ENCODE results near the gene DNMBP. TPM values are rescaled to one million over a fixed set of nuclear protein-coding genes. Genes with fewer than 3 reads are reported as not detected.

The DNMBP gene
- total and polyA plus RNA-seq, 11 donors, result 3.9 to 11.5 (median 6.6) TPM

DNA sequence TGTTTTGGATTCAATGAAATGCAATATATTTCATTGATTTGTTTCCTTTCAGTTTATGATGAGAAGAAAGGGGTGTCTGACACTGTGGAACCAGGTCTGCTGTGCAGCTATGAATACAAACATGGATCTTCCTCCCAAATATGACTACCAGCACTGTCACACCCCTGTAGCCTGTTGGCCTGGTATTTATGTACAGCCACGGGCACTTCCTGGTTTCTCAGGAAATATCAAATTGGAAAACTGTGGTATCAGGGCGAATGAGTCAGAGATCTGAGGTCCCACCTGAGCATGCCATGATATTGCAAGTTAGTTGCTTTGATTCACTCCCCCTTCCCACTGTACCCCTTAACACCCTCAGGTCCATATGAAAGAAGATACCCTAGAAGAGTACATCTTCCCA lies 87.8 kb downstream of the DNMBP start:
- TF ChIP-seq, protein P1, sequence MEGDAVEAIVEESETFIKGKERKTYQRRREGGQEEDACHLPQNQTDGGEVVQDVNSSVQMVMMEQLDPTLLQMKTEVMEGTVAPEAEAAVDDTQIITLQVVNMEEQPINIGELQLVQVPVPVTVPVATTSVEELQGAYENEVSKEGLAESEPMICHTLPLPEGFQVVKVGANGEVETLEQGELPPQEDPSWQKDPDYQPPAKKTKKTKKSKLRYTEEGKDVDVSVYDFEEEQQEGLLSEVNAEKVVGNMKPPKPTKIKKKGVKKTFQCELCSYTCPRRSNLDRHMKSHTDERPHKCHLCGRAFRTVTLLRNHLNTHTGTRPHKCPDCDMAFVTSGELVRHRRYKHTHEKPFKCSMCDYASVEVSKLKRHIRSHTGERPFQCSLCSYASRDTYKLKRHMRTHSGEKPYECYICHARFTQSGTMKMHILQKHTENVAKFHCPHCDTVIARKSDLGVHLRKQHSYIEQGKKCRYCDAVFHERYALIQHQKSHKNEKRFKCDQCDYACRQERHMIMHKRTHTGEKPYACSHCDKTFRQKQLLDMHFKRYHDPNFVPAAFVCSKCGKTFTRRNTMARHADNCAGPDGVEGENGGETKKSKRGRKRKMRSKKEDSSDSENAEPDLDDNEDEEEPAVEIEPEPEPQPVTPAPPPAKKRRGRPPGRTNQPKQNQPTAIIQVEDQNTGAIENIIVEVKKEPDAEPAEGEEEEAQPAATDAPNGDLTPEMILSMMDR (IDR thresholded peaks at IDR 0.05), result no peak
- no peak for TF ChIP-seq POLR2A (IDR thresholded peaks at IDR 0.05)
- H3K27ac ChIP-seq, result no peak overlapping the region
- no peak for ATAC-seq
- H3K4me3 ChIP-seq, result no peak overlapping the region
- H3K27me3 ChIP-seq, result no peaks in the 10 kb centered on the region
- peaks cover 3 to 38% (median 19%) of the 10 kb centered on the region in 12 donors for H3K4me1 ChIP-seq
- no peaks in the 10 kb centered on the region for H3K36me3 ChIP-seq
- no peak for DNase-seq
- 71 to 95% (median 80%) methylated on average over 2 of the region's 2 CpGs for WGBS, 4 donors
- no peaks in the 10 kb centered on the region for H3K9me3 ChIP-seq
- intact Hi-C loops (cut with DNase I), result loop anchor here in 1 of 10 donors (5.0 kb wide), 1 partner anchor 85 kb away; the partner anchor contains the start of gene DNMBP

GRCh38 chr10:99920901-99921300 lies 88.8 kb downstream of the DNMBP start:
- WGBS, 4 donors, result 86 to 94% (median 90%) methylated on average over 4 of the region's 4 CpGs
- ATAC-seq, result peak in 2 of 4 donors; percentile 20 to 31

DNA sequence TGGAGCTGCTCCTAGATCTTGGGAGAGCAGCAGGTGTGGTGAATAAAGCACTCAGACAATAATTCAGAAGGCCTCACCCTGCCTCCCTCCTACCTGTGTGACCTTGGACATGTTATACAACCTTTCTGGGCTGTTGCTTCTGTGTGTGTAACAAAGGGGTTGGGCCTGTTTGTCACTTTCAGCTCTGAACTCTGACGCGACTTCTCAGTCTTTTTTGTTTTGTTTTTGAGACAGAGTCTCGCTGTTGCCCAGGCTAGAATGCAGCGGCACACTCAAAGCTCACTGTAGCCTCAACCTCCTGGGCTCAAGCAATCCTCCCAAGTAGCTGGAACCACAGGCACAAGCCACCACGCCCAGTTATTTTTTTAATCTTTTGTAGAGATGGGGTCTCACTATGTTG lies 89.3 kb downstream of the DNMBP start:
- Histone ChIP-seq H3K4me3 (no peak overlapping the region), H3K4me1 (peaks cover 0 to 27% (median 12%) of the 10 kb centered on the region in 12 donors), H3K27me3 (no peaks in the 10 kb centered on the region), H3K27ac (no peak overlapping the region), H3K36me3 (peaks cover 0 to 2% (median 0%) of the 10 kb centered on the region in 9 donors), H3K9me3 (no peaks in the 10 kb centered on the region)
- intact Hi-C loops (cut with DNase I), result loop anchor here in 1 of 10 donors (5.0 kb wide), 1 partner anchor 87 kb away; the partner anchor contains the start of gene DNMBP
- no peak for DNase-seq
- no peak for ATAC-seq
- TF ChIP-seq, protein P1 (IDR thresholded peaks at IDR 0.05), result no peak
- TF ChIP-seq POLR2A (IDR thresholded peaks at IDR 0.05), result no peak
- WGBS, 4 donors, result 95 to 98% (median 96%) methylated on average over 5 of the region's 5 CpGs

More at GRCh38 chr10:99920901-99921300, 88.8 kb downstream of the DNMBP start:
- no peaks in the 10 kb centered on the region for H3K9me3 ChIP-seq
- intact Hi-C loops (cut with DNase I), result loop anchor here in 1 of 10 donors (5.0 kb wide), 1 partner anchor 86 kb away; the partner anchor contains the start of gene DNMBP
- no peak for DNase-seq
- no peaks in the 10 kb centered on the region for H3K36me3 ChIP-seq
- H3K4me1 ChIP-seq, result peaks cover 0 to 28% (median 12%) of the 10 kb centered on the region in 12 donors
- H3K4me3 ChIP-seq, result no peak overlapping the region
- TF ChIP-seq, protein P1 (IDR thresholded peaks at IDR 0.05), result no peak
- no peak for TF ChIP-seq POLR2A (IDR thresholded peaks at IDR 0.05)
- H3K27me3 ChIP-seq, result no peaks in the 10 kb centered on the region
- no peak overlapping the region for H3K27ac ChIP-seq

DNA sequence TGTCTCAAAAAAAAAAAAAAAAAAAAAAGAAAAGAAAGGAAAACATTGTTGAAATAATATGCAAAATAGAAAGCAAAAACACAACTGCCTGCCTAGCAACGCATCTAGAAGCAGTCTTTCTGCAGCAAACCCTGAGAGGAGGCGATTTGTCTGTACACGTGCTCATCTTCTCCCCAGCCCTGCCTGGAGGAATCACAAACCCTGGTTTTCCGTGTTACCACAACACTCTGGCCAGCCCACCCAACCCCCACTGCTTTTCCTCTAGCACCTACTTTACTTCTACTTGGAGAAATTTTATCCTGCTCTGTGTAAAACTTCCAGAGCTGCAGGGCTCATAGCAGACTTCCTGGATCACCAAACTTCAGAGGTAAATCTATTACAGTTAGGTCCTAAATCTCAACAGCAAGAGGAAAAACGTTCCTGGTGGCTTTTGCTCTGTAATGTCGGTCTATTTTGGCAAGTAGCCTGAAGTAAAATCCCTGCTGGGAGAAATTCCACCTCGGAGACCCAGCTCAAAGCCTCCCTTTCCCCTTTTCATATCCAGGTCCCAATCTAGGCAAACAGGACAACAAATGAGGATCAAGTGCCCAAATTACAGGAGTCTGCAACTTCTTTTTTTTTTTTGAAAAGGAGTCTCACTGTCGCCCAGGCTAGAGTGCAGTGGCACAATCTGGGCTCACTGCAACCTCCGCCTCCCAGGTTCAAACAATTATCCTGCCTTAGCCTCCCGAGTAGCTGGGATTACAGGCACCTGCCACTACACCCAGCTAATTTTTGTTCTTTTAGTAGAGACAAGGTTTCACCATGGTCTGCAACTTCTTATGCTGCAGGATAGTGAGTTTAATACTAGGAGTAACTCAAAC lies 91.6 kb downstream of the DNMBP start:
- WGBS, 4 donors, result 10 to 17% (median 14%) methylated on average over 10 of the region's 10 CpGs
- Histone ChIP-seq H3K36me3 (peaks cover 0 to 3% (median 0%) of the 10 kb centered on the region in 9 donors), H3K9me3 (no peaks in the 10 kb centered on the region), H3K4me1 (peaks cover 0 to 31% (median 14%) of the 10 kb centered on the region in 12 donors), H3K27me3 (no peaks in the 10 kb centered on the region), H3K4me3 (peak overlapping the region in 10 of 12 donors; percentile 3 to 49 (median 41)), H3K27ac (peak overlapping the region; percentile 2 to 76 (median 47))
- peak in 3 of 5 donors; percentile 28 to 42 (median 34) for DNase-seq
- TF ChIP-seq, protein P1 (IDR thresholded peaks at IDR 0.05), result no peak
- TF ChIP-seq POLR2A (IDR thresholded peaks at IDR 0.05), result no peak
- intact Hi-C loops (cut with DNase I), result loop anchor here in 4 of 10 donors (5.0 to 10.0 kb wide), 2 partner anchors 87 to 89 kb away; partner anchors contain the start of gene DNMBP (in 4 of the 4)
- ATAC-seq, result peak; percentile 59 to 71 (median 64)
